Right cardiac atrium (tissue), 5 donors: ENCODE measurements around the gene NELL1. TPM values are rescaled to one million over a fixed set of nuclear protein-coding genes. Genes with fewer than 3 reads are reported as not detected.

Source experiments
- ATAC-seq, 2 donors: fragments of 200-7000 bp; cut with Tn5 transposase; one replicate each; pipeline versions ENCODE4 v1.8.0 to v1.9.1; 2020; ENCODE audit warnings: moderate library complexity in 2 of 2, mild to moderate bottlenecking in 1 of 2
- DNase-seq, 3 donors: peaks; one replicate each; pipeline ENCODE4 v3.0.0-alpha.2; 2020
- H3K27ac ChIP-seq: one replicate; pipeline ENCODE4 v1.5.1; 2013; ENCODE audit warnings: mild to moderate bottlenecking, low read length, control low read depth, moderate library complexity
- H3K27me3 ChIP-seq: one replicate; pipeline ENCODE4 v1.6.1; 2013; ENCODE audit not compliant: control insufficient read depth, insufficient read depth
- H3K4me1 ChIP-seq: one replicate; pipeline ENCODE4 v1.6.1; 2013; ENCODE audit warnings: low read length; ENCODE audit not compliant: control insufficient read depth, insufficient read depth
- H3K4me3 ChIP-seq: one replicate; pipeline ENCODE4 v1.5.1; 2013; ENCODE audit warnings: low read length, control low read depth
- H3K9me3 ChIP-seq: one replicate; pipeline ENCODE4 v1.6.1; 2013; ENCODE audit warnings: low read length; ENCODE audit not compliant: control insufficient read depth
- WGBS: extraction: QIAGEN DNeasy Blood & Tissue Kit; methylation state at CpG from one replicate; pipeline ENCODE4 v1.1.7; 2013; 5-methylcytosine and 5-hydroxymethylcytosine counted together
- intact Hi-C, 4 donors: fragments of 100-400 bp; cut with DNase I; formaldehyde crosslinking; loops; one replicate each; pipeline versions ENCODE4 v1.11.0 to v1.14.0; 2022 to 2023
- polyA plus RNA-seq: library from polyadenylated mRNA; stranded (reverse); fragments of 200-250 nt; gene quantifications from one replicate; pipeline ENCODE4 v1.2.3, GENCODE V29; 2013
- total RNA-seq, 4 donors: library from RNA; stranded (reverse); fragmentation: NEBNext Ultra II Directional; extraction: Animal tissue kit (Norgen Biotek cat#: 25700); gene quantifications; one replicate each; pipeline ENCODE4 v1.2.1, GENCODE V29; 2021
- donor health status: healthy with polysubstance abuse.
- donor health status: DM: no; HTN: yes; CAD: no.
- donor health status: DM: no; HTN: no; CAD: no.
- donor health status: DM: no; HTN: yes; CAD: no; lungs with severe emphysema.
- donor health status: DM: yes; HTN: yes; CAD: no.

The NELL1 gene
- total and polyA plus RNA-seq, 5 donors: 0.09 to 0.22 TPM; not detected in 3

DNA sequence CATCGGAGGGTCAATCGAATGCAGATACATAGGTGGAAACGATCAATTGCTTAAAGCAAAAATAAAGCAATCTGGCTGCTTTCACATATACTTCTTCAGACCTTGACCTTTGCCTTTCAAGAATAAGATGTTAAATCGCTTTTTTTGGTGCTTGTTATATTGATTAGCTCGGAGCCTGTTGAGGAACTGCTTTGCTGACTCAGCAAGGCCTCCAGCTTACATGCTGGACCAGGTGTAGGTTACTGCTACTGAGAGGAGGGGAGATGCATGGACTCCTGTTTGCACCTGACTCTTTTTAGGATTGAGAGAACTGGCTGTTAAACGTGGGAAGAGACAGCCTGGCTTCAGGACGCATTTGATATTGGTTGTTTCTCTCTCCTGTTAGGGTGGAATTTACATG is 31.3 kb upstream of the NELL1 start:
- no peak overlapping the region for H3K4me3 ChIP-seq
- no peak overlapping the region for H3K27ac ChIP-seq
- intact Hi-C loops: no loop called here
- no peaks in the 10 kb centered on the region for H3K27me3 ChIP-seq
- no peak for DNase-seq
- H3K9me3 ChIP-seq: no peaks in the 10 kb centered on the region
- H3K4me1 ChIP-seq: no peaks in the 10 kb centered on the region
- ATAC-seq: no peak
- WGBS: 84% methylated on average over 7 of the region's 7 CpGs

DNA sequence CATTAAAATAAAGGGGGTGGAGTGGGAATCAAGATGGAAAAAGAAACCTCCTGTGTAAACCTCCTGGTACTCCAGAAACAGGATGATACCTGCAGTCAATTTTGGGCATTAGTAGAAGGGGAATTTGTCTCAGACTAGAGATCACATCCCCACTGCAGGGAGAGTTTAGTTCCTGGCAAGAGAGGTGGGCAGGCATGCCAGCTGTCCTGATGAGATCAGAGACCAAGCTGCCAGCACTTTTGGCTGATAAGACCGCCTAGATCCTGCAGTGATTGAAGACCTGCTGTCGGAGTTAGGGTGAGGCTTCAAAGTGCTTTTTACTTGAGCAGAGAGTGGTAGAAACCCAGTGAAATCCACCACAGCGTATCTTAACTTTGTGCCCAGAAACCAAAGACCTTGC is 29.7 kb upstream of the NELL1 start:
- 31% methylated on average over 3 of the region's 3 CpGs for WGBS
- DNase-seq: no peak
- no peaks in the 10 kb centered on the region for H3K27me3 ChIP-seq
- H3K9me3 ChIP-seq: no peaks in the 10 kb centered on the region
- intact Hi-C loops: loop anchor here in 2 of 4 donors (10.0 kb wide), 2 partner anchors 875 to 1665 kb away; no protein-coding TSS in a partner anchor
- ATAC-seq: no peak
- H3K4me3 ChIP-seq: no peak overlapping the region
- H3K4me1 ChIP-seq: no peaks in the 10 kb centered on the region
- no peak overlapping the region for H3K27ac ChIP-seq

DNA sequence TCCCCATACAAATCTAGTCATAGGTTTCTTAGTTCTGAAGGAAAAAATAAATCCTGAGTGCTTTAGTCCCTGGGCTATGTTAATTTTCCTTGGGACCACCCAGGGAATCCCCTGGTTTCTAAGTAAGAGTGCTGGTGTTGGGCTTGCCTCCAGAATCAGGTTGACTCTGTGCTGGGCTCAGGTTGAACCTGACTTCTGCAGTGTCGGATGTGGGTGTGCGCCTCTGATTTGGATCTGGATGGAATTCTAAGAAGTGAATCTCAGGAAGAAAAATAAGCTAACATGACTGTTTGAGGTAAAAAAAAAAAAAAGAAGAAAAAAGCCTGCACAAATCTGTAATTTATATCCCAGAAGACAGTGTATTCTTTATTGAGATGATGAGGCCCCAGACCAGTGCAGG is 29.0 kb upstream of the NELL1 start:
- Histone ChIP-seq H3K9me3 (no peaks in the 10 kb centered on the region), H3K27me3 (no peaks in the 10 kb centered on the region), H3K4me3 (no peak overlapping the region), H3K27ac (no peak overlapping the region), H3K4me1 (no peaks in the 10 kb centered on the region)
- intact Hi-C loops: loop anchor here in 2 of 4 donors (10.0 kb wide), 2 partner anchors 874 to 1664 kb away; no protein-coding TSS in a partner anchor
- ATAC-seq (no peak), DNase-seq (no peak)
- 90% methylated on average over 2 of the region's 2 CpGs for WGBS

DNA sequence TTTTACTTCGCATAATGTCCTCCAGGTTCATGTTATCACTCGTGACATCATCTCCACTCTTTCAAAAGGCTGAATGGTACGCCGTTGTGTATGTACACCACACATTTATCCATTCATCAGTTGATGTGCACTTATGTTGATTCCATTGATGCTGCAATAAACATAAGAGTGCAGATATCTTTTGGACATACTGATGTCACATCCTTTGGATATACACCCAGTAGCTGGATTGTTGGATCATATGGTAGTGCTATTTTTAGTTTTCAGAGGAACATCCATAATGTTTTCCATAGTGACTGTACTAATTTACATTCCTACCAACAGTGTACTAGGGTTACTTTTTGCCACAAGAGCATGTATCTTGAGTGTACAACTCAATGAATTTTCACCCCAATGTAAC is 25.0 kb upstream of the NELL1 start:
- intact Hi-C loops: loop anchor here in 2 of 4 donors (10.0 kb wide), 2 partner anchors 870 to 1660 kb away; no protein-coding TSS in a partner anchor
- no peaks in the 10 kb centered on the region for H3K4me1 ChIP-seq
- no peak for DNase-seq
- H3K27ac ChIP-seq: no peak overlapping the region
- H3K9me3 ChIP-seq: no peaks in the 10 kb centered on the region
- 84% methylated on average over 4 of the region's 4 CpGs for WGBS
- no peak overlapping the region for H3K4me3 ChIP-seq
- ATAC-seq: no peak
- H3K27me3 ChIP-seq: no peaks in the 10 kb centered on the region

DNA sequence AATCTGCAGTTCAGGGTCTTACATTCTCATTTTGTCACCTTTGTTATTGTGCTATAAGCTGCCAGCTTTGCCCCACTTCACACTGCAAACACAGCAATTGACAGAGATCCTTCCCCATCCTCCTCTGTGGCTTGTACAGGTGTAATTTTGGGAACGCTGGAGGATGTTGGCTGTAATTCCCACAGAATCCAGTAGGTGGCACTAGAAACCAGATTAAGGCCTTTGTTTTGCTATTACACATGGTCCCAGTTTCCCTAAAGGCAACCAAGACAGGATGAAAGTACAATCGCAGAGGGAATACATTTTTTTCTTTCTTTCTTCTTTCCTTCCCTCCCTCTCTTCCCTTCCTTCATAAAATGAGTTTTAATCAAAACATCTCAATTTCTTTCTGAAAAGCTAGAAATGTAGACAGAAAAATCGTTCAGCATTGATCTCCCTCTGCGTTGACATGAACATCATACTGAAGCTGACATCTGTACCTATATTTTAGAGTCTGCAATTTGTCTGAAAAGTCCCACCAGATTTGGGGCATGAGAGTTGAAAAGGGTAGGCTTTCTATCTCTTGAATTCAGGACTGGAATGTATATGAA is 21.3 kb upstream of the NELL1 start:
- Histone ChIP-seq H3K9me3 (no peaks in the 10 kb centered on the region), H3K27me3 (no peaks in the 10 kb centered on the region), H3K27ac (no peak overlapping the region), H3K4me3 (no peak overlapping the region), H3K4me1 (no peaks in the 10 kb centered on the region)
- WGBS: 36% methylated on average over 4 of the region's 4 CpGs
- intact Hi-C loops: loop anchor here in 3 of 4 donors (5.0 to 10.0 kb wide), 3 partner anchors 867 to 1657 kb away; no protein-coding TSS in a partner anchor
- ATAC-seq (peak; percentile 31 to 42), DNase-seq (no peak)

DNA sequence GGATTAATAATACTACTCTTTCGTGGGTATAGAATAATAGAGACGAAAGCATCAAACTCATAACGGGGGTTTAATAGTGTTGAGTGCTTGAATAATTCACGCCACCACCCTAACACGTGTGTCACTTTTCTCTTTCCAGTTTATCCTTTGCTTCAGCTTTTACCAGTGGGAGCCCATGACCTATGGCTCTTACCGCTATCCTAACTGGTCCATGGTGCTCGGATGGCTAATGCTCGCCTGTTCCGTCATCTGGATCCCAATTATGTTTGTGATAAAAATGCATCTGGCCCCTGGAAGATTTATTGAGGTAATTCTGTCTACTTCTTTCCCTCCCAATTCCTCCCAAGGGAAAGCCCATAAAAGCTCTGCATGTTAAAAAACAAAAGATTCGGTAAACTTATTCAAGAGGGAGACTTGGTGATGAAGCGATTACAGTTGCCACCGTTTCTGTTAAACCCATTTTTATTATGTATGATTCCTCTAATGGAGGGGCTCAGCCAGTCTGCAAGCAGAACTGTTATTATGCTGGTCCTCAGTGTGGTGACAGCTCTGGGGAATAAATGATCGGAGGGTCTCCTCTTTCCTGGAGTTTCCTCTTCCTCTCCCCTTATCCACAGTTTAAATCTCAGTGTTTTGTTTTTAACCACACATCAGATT is 17.1 kb upstream of the NELL1 start:
- H3K4me3 ChIP-seq: no peak overlapping the region
- H3K4me1 ChIP-seq: no peaks in the 10 kb centered on the region
- ATAC-seq (no peak), DNase-seq (no peak)
- no peaks in the 10 kb centered on the region for H3K27me3 ChIP-seq
- no peak overlapping the region for H3K27ac ChIP-seq
- no peaks in the 10 kb centered on the region for H3K9me3 ChIP-seq
- intact Hi-C loops: no loop called here
- WGBS: 81% methylated on average over 13 of the region's 13 CpGs

DNA sequence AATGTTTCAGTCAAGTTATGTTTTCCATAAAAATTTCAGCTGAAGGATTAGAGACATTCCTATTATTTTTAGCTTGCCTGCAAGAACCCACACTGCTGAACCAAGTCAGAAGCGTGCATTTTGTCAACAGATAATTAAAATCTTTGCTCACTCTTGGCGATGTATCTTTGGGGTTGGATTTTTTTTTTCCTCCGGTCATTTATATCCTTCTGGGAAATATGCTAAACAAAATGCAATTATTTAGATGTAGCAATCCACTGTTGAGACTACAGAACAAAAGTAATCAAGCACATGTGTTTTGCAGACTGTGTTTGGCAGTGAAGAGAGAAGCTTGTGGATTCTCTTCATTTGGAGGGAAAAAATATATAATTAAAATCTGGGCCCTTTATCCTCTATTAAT is 15.3 kb upstream of the NELL1 start:
- ATAC-seq (no peak), DNase-seq (no peak)
- Histone ChIP-seq H3K4me3 (no peak overlapping the region), H3K9me3 (no peaks in the 10 kb centered on the region), H3K4me1 (no peaks in the 10 kb centered on the region), H3K27me3 (no peaks in the 10 kb centered on the region), H3K27ac (no peak overlapping the region)
- WGBS: 53% methylated on average over 3 of the region's 3 CpGs
- intact Hi-C loops: no loop called here

DNA sequence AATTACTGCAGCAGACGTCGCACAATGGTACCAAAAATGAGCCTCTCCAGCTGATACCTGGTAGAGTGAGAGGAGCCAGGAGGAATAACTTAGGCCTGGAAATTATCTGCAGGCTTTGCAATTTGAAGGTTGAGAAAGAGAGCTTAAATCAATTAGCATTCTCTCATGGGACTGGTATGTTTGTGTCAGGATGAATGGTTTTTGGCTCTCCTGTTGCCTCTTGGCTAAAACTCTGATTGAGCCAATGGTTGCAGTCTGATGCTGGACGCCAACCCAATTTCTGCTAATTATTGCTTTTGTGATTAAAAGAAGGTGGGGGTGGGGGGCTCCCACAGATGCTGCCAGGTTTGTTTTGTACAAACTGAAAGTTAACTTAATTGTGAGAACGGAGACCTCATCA is 12.5 kb upstream of the NELL1 start:
- Histone ChIP-seq H3K27me3 (no peaks in the 10 kb centered on the region), H3K9me3 (no peaks in the 10 kb centered on the region), H3K27ac (no peak overlapping the region), H3K4me3 (no peak overlapping the region), H3K4me1 (no peaks in the 10 kb centered on the region)
- WGBS: 83% methylated on average over 4 of the region's 4 CpGs
- no peak for ATAC-seq
- DNase-seq: no peak
- intact Hi-C loops: no loop called here

DNA sequence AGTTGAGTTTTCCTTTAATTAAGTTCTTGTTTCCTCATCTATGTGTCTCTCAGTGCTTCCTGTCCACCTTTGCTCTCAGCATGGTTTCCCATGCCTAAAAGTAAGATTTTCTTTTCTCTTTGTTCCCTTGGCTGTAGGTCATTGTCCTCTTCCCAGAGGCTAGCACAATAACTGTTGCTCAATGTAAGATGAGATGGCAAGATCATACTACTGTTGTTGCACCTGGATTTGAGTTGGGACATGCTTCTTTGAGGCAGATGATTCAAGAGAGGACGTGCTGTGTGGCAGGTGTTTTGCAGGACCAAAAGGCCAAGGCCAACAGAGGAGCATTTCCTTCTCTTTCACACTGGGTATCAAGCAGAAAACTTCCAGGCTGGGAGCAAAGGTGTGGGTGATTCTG is 11.3 kb upstream of the NELL1 start:
- whole genome bisulfite sequencing: 56% methylated on average over 1 of the region's 1 CpG
- ATAC-seq (no peak), DNase-seq (no peak)
- Histone ChIP-seq H3K9me3 (no peaks in the 10 kb centered on the region), H3K4me3 (no peak overlapping the region), H3K27me3 (no peaks in the 10 kb centered on the region), H3K4me1 (no peaks in the 10 kb centered on the region), H3K27ac (no peak overlapping the region)
- intact Hi-C loops: no loop called here

DNA sequence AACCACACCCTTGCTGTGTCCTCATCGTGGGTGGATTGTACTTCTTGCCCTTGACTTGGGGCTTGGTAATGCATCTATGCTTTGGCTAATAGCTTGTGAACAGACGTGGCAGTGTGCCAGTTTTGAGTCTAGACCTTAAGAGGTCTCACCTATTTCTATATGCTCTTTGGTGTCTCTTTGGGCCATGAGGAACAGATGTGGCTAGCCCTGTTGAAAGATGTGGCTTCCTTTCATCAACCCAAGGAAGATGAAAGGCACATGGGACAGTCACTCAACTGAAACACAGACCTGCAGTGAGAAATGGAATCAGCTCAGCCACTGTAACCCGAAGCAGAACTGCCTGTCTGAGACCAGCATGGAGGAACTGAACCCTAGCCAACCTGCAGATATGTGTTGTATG is 7.9 kb upstream of the NELL1 start:
- DNase-seq (no peak), ATAC-seq (no peak)
- intact Hi-C loops: no loop called here
- Histone ChIP-seq H3K9me3 (no peaks in the 10 kb centered on the region), H3K4me3 (no peak overlapping the region), H3K4me1 (no peaks in the 10 kb centered on the region), H3K27ac (no peak overlapping the region), H3K27me3 (no peaks in the 10 kb centered on the region)
- 66% methylated on average over 3 of the region's 3 CpGs for WGBS

DNA sequence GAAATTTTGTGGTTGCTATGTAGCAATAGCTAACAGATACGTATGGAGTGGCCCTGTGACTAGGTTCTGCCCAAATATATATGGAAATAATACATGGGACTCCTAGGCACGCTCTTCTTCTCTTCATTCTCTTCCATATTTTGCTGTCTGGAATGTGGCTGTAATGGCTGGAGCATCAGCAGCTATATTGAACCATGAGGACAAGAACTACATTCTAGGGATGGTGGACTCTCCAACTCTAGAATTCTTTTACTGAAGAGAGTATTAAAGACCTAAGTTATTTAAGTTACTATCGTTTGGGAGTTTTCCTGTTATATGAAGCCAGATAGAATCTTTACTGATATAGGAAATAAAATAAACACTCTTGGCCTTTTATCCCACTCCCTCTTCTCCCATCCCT is 7.5 kb upstream of the NELL1 start:
- Histone ChIP-seq H3K4me3 (no peak overlapping the region), H3K9me3 (no peaks in the 10 kb centered on the region), H3K27me3 (no peaks in the 10 kb centered on the region), H3K4me1 (no peaks in the 10 kb centered on the region), H3K27ac (no peak overlapping the region)
- ATAC-seq (no peak), DNase-seq (no peak)
- 81% methylated on average over 3 of the region's 3 CpGs for WGBS
- intact Hi-C loops: no loop called here
